IMR-90 (cell line): Measurements from ENCODE around the gene RIMKLA. TPM values are rescaled to one million over a fixed set of nuclear protein-coding genes. Genes with fewer than 3 reads are reported as not detected.

Experiments
- ATAC-seq: fragments of 200-7000 bp; cut with Tn5 transposase; 2 replicates; pipeline ENCODE4 v1.9.1; 2020; ENCODE audit warnings: low read depth, mild to moderate bottlenecking, moderate library complexity
- BruUV-seq: library from RNA; stranded (reverse); fragments of 400-500 nt; replicated peaks from 2 replicates; lab custom pipeline; 2021; lab: Mats Ljungman, UMichigan
- CTCF ChIA-PET: fragments of 300-600 bp; formaldehyde crosslinking; extraction: SDS; loops from one replicate; lab custom pipeline; 2021; ENCODE audit warnings: antibody characterized with exemption; lab: Yijun Ruan, JAX
- POLR2A ChIA-PET: fragments of 300-600 bp; sonication (Branson Sonifier 250); formaldehyde crosslinking; loops from one replicate; lab custom pipeline; 2022; ENCODE audit warnings: antibody characterized with exemption; ENCODE audit not compliant: unreplicated experiment; lab: Charles Lee
- DNase-seq: peaks from one replicate; pipeline ENCODE4 v3.0.0; 2013
- H2AFZ ChIP-seq: replicated peaks from 2 replicates; pipeline ENCODE3; 2013; ENCODE audit warnings: low read length, mild to moderate bottlenecking; ENCODE audit not compliant: poor library complexity
- H2AK5ac ChIP-seq: 2 replicates; pipeline ENCODE4 v1.6.1; 2013; ENCODE audit warnings: low read depth, low read length, inconsistent platforms
- H2AK9ac ChIP-seq: replicated peaks from 2 replicates; pipeline ENCODE3; 2013; ENCODE audit warnings: mild to moderate bottlenecking, low read depth, low read length, moderate library complexity; ENCODE audit not compliant: poor library complexity
- H2BK120ac ChIP-seq: 2 replicates; pipeline ENCODE4 v1.6.1; 2013; ENCODE audit warnings: low read depth, low read length, inconsistent platforms
- H2BK15ac ChIP-seq: 3 replicates; pipeline ENCODE4 v1.6.1; 2013; ENCODE audit warnings: low read depth, low read length, inconsistent platforms
- H2BK20ac ChIP-seq: 2 replicates; pipeline ENCODE4 v1.6.1; 2013; ENCODE audit warnings: low read depth, mild to moderate bottlenecking, inconsistent platforms, low read length, moderate library complexity
- H2BK5ac ChIP-seq: 2 replicates; pipeline ENCODE4 v1.6.1; 2013; ENCODE audit warnings: mild to moderate bottlenecking, low read depth, low read length, inconsistent platforms; ENCODE audit not compliant: poor library complexity, severe bottlenecking
- H3K14ac ChIP-seq: replicated peaks from 2 replicates; pipeline ENCODE4 v1.6.1; 2013; ENCODE audit warnings: low read depth, low read length, inconsistent platforms
- H3K18ac ChIP-seq: 2 replicates; pipeline ENCODE4 v1.6.1; 2013; ENCODE audit warnings: low read depth, low read length, control low read depth
- H3K23ac ChIP-seq: 2 replicates; pipeline ENCODE4 v1.6.1; 2013; ENCODE audit warnings: low read depth, low read length, inconsistent platforms
- H3K27ac ChIP-seq: 2 replicates; pipeline ENCODE4 v1.5.1; 2013; ENCODE audit warnings: mild to moderate bottlenecking, control low read depth, low read length; ENCODE audit not compliant: insufficient read depth
- H3K27me3 ChIP-seq: 2 replicates; pipeline ENCODE4 v1.6.1; 2013; ENCODE audit warnings: low read length; ENCODE audit not compliant: control insufficient read depth, insufficient read depth
- H3K36me3 ChIP-seq: 2 replicates; pipeline ENCODE4 v1.6.1; 2013; ENCODE audit warnings: low read length, mixed read lengths; ENCODE audit not compliant: control insufficient read depth, insufficient read depth
- H3K4ac ChIP-seq: 2 replicates; pipeline ENCODE4 v1.6.1; 2013; ENCODE audit warnings: low read depth, low read length, inconsistent platforms
- H3K4me1 ChIP-seq: 2 replicates; pipeline ENCODE4 v1.6.1; 2013; ENCODE audit warnings: low read length, mixed read lengths; ENCODE audit not compliant: control insufficient read depth, insufficient read depth
- H3K4me2 ChIP-seq: 2 replicates; pipeline ENCODE4 v1.6.1; 2013; ENCODE audit warnings: low read depth, mild to moderate bottlenecking, control low read depth, low read length, moderate library complexity
- H3K4me3 ChIP-seq: 2 replicates; pipeline ENCODE4 v1.5.1; 2013; ENCODE audit warnings: low read depth, mild to moderate bottlenecking, control low read depth, low read length, moderate library complexity; ENCODE audit not compliant: insufficient read depth
- H3K56ac ChIP-seq: 2 replicates; pipeline ENCODE4 v1.6.1; 2013; ENCODE audit warnings: low read length, inconsistent platforms; ENCODE audit not compliant: insufficient read depth; ENCODE audit errors: extremely low read depth
- H3K79me1 ChIP-seq, 2 experiments: 2 replicates each; pipeline ENCODE4 v1.6.1; 2013; ENCODE audit warnings: low read length in 2 of 2, inconsistent platforms in 1 of 2, low read depth in 1 of 2
- H3K9ac ChIP-seq: 2 replicates; pipeline ENCODE4 v1.6.1; 2013; ENCODE audit warnings: low read depth, low read length, control low read depth
- H3K9me1 ChIP-seq: 2 replicates; pipeline ENCODE4 v1.6.1; 2013; ENCODE audit warnings: low read length, inconsistent platforms; ENCODE audit not compliant: insufficient read depth
- H3K9me3 ChIP-seq: 2 replicates; pipeline ENCODE4 v1.6.1; 2013; ENCODE audit warnings: low read length; ENCODE audit not compliant: control insufficient read depth, insufficient read depth
- H4K20me1 ChIP-seq: 2 replicates; pipeline ENCODE4 v1.6.1; 2013; ENCODE audit warnings: low read length, inconsistent platforms; ENCODE audit not compliant: insufficient read depth
- H4K5ac ChIP-seq: 2 replicates; pipeline ENCODE4 v1.6.1; 2013; ENCODE audit warnings: mild to moderate bottlenecking, low read depth, low read length, control low read depth
- H4K8ac ChIP-seq, 2 experiments: 2 replicates each; pipeline ENCODE4 v1.6.1; 2013; ENCODE audit warnings: low read depth in 2 of 2, low read length in 2 of 2, control low read depth in 1 of 2, inconsistent platforms in 1 of 2
- H4K91ac ChIP-seq: 2 replicates; pipeline ENCODE4 v1.6.1; 2013; ENCODE audit warnings: low read depth, low read length, inconsistent platforms; ENCODE audit not compliant: insufficient read depth
- FOS ChIP-seq: fragments of 150-350 bp; IDR thresholded peaks from 2 replicates; pipeline ENCODE4 v1.6.1; 2016; ENCODE audit warnings: low read depth, low read length
- MAFK ChIP-seq: IDR thresholded peaks from 2 replicates; pipeline ENCODE4 v1.6.1; 2012; ENCODE audit warnings: low read depth, low read length, improper control_type of control experiment
- POLR2A ChIP-seq: IDR thresholded peaks from 2 replicates; pipeline ENCODE4 v1.6.1; 2012; ENCODE audit warnings: mild to moderate bottlenecking, low read depth, low read length
- SMC3 ChIP-seq: fragments of 150-350 bp; IDR thresholded peaks from 2 replicates; pipeline ENCODE4 v1.6.1; 2016; ENCODE audit warnings: low read depth, mild to moderate bottlenecking, antibody characterized with exemption, low read length, moderate library complexity
- WGBS, 2 experiments: methylation state at CpG; one replicate each; pipeline versions ENCODE4 v1.1.5 to v1.1.7; 2013; ENCODE audit warnings: missing lambda C conversion rate in 2 of 2; ENCODE audit not compliant: insufficient read length in 1 of 2; ENCODE audit errors: extremely low coverage in 2 of 2; 5-methylcytosine and 5-hydroxymethylcytosine counted together
- dilution Hi-C: fragments of 300-500 bp; cut with HindIII; formaldehyde crosslinking; loops from one replicate; pipeline ENCODE4 v1.14.3; 2018; ENCODE audit warnings: low sequenced_read_pairs; ENCODE audit not compliant: unreplicated experiment
- in situ Hi-C: fragments of 300-500 bp; cut with MboI; formaldehyde crosslinking; loops from 3 replicates; pipeline ENCODE4 v1.14.3; 2019; ENCODE audit warnings: low sequenced_read_pairs, inconsistent platforms, mixed read lengths
- intact Hi-C: fragments of 100-400 bp; cut with micrococcal nuclease; formaldehyde crosslinking; loops from 2 replicates; pipeline ENCODE4 v1.10.0; 2022
- polyA plus RNA-seq, 3 experiments: library from polyadenylated mRNA; depleted of rRNA; stranded (reverse); fragments of >200 nt; gene quantifications; 2 replicates each; pipeline ENCODE4 v1.2.3, GENCODE V29; 2012; ENCODE audit warnings: low replicate concordance in 1 of 3
- total RNA-seq: library from RNA; depleted of rRNA; stranded (reverse); fragments of >200 nt; gene quantifications from 2 replicates; pipeline ENCODE4 v1.2.3, GENCODE V29; 2012

The RIMKLA gene
- total and polyA plus RNA-seq, 2 of the 4 experiments (the other 2 are of a cell fraction), result not detected

- Histone ChIP-seq H3K9me1 (no peaks in the 10 kb centered on the region), H4K5ac (no peak overlapping the region), H3K9ac (no peak overlapping the region), H2BK5ac (no peak overlapping the region), H3K4me2 (peak overlapping the region; percentile 61; the same call in 1 of the 2 replicates), H3K4me3 (no peak overlapping the region; the same call in 1 of the 2 replicates), H3K14ac (no peak overlapping the region), H2BK15ac (no peak overlapping the region), H3K23ac (no peak overlapping the region), H3K27me3 (peaks cover 15% of the 10 kb centered on the region), H2BK20ac (no peak overlapping the region), H3K27ac (no peak overlapping the region), H4K20me1 (no peaks in the 10 kb centered on the region), H3K9me3 (no peaks in the 10 kb centered on the region), H4K91ac (no peak overlapping the region), H3K79me1 (no peaks in the 10 kb centered on the region), H2AK5ac (no peak overlapping the region), H3K36me3 (no peaks in the 10 kb centered on the region), H3K4me1 (peaks cover 2% of the 10 kb centered on the region; the same call in 1 of the 2 replicates), H3K18ac (no peak overlapping the region), H4K8ac (no peak overlapping the region), H2BK120ac (no peak overlapping the region), H2AFZ (peak overlapping the region; percentile 69), H3K56ac (no peak overlapping the region), H3K4ac (no peak overlapping the region), H2AK9ac (no peak overlapping the region)
- intact Hi-C loops, result no loop called here
- BruUV-seq, result no TSS peak
- TF ChIP-seq POLR2A (no peak), FOS (peak; percentile 32; the same call in 1 of the 2 replicates), MAFK (no peak), SMC3 (no peak)
- ChIA-PET POLR2A (no interaction called here), CTCF (no interaction called here)
- 0% methylated on average over 7 of the region's 34 CpGs; no CpG with 5 or more reads in 1 of the 2 experiments for WGBS, 2 experiments
- DNase-seq (peak; percentile 24), ATAC-seq (peak; percentile 70)
- in situ Hi-C loops, result no loop called here
- dilution Hi-C loops, result no loop called here
Observed at GRCh38 chr1:42379794-42380585, 602 bp upstream of the RIMKLA start.
